GM12874 (cell line): ENCODE results near the gene THAP12.

Experiments used
- CTCF ChIP-seq: IDR thresholded peaks from 2 replicates; pipeline ENCODE4 v1.5.1; 2011; ENCODE audit warnings: low read depth, mild to moderate bottlenecking, control low read depth, low read length, moderate library complexity; ENCODE audit not compliant: insufficient read depth

The THAP12 gene

GRCh38 chr11:76361374-76361773, 19.6 kb downstream of the THAP12 start:
- no peak for TF ChIP-seq CTCF

- TF ChIP-seq CTCF: no peak
Observed at GRCh38 chr11:76355172-76355571, 25.8 kb downstream of the THAP12 start.

- no peak for TF ChIP-seq CTCF
Observed at GRCh38 chr11:76348348-76348747, 32.6 kb downstream of the THAP12 start.

- TF ChIP-seq CTCF: no peak
Observed at GRCh38 chr11:76347466-76347865, 33.5 kb downstream of the THAP12 start.

- TF ChIP-seq CTCF: no peak
Observed at GRCh38 chr11:76339221-76339620, 41.7 kb downstream of the THAP12 start.

GRCh38 chr11:76337923-76338322, 43.0 kb downstream of the THAP12 start:
- no peak for TF ChIP-seq CTCF

GRCh38 chr11:76337469-76337868, 43.5 kb downstream of the THAP12 start:
- TF ChIP-seq CTCF: no peak

- no peak for TF ChIP-seq CTCF
Observed at GRCh38 chr11:76336597-76336996, 44.3 kb downstream of the THAP12 start.
